SK-N-SH treated with all-trans-retinoic acid at 6 μM for 48 hours (cell line): Measurements from ENCODE around the gene FBXO47.

Experiments
- BACH2 ChIP-seq: fragments of 250-450 bp; sonication (Bioruptor Pico); IDR thresholded peaks from 2 replicates; pipeline ENCODE4 v1.9.0; 2021; ENCODE audit warnings: mild to moderate bottlenecking, borderline replicate concordance
- PPARA ChIP-seq: fragments of 250-450 bp; sonication (Bioruptor Pico); IDR thresholded peaks from 2 replicates; pipeline ENCODE4 v1.5.0; 2020; ENCODE audit warnings: mild to moderate bottlenecking, borderline replicate concordance
- TCF4 ChIP-seq: fragments of 250-450 bp; sonication (Bioruptor Pico); IDR thresholded peaks from 2 replicates; pipeline ENCODE4 v1.8.0; 2021; ENCODE audit warnings: mild to moderate bottlenecking, moderate library complexity, borderline replicate concordance
- TOX ChIP-seq: fragments of 250-450 bp; sonication (Bioruptor Pico); IDR thresholded peaks from 2 replicates; pipeline ENCODE4 v1.8.0; 2021; ENCODE audit warnings: mild to moderate bottlenecking, moderate library complexity, borderline replicate concordance
- ZFP30 ChIP-seq: fragments of 450-650 bp; formaldehyde crosslinking; IDR thresholded peaks from 2 replicates; pipeline ENCODE4 v1.5.0; 2022; ENCODE audit warnings: mild to moderate bottlenecking, moderate library complexity
- TF ChIP-seq, protein P1 (sequence below): fragments of 250-450 bp; sonication (Bioruptor Pico); IDR thresholded peaks from 2 replicates; pipeline ENCODE4 v1.8.0; 2021; ENCODE audit warnings: low read depth, mild to moderate bottlenecking, moderate library complexity, borderline replicate concordance
- TF ChIP-seq, protein P2 (sequence below): fragments of 250-450 bp; sonication (Bioruptor Pico); IDR thresholded peaks from 2 replicates; pipeline ENCODE4 v1.5.1; 2021; ENCODE audit warnings: mild to moderate bottlenecking, moderate library complexity

- no peak for TF ChIP-seq BACH2 (CRISPR knock-in tag)
- TF ChIP-seq PPARA (CRISPR knock-in tag): no peak
- no peak for TF ChIP-seq TOX (CRISPR knock-in tag)
- TF ChIP-seq, protein P1, sequence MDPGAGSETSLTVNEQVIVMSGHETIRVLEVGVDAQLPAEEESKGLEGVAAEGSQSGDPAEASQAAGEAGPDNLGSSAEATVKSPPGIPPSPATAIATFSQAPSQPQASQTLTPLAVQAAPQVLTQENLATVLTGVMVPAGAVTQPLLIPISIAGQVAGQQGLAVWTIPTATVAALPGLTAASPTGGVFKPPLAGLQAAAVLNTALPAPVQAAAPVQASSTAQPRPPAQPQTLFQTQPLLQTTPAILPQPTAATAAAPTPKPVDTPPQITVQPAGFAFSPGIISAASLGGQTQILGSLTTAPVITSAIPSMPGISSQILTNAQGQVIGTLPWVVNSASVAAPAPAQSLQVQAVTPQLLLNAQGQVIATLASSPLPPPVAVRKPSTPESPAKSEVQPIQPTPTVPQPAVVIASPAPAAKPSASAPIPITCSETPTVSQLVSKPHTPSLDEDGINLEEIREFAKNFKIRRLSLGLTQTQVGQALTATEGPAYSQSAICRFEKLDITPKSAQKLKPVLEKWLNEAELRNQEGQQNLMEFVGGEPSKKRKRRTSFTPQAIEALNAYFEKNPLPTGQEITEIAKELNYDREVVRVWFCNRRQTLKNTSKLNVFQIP (CRISPR knock-in tag): no peak
- no peak for TF ChIP-seq TCF4 (CRISPR knock-in tag)
- TF ChIP-seq ZFP30 (CRISPR knock-in tag): no peak
- TF ChIP-seq, protein P2, sequence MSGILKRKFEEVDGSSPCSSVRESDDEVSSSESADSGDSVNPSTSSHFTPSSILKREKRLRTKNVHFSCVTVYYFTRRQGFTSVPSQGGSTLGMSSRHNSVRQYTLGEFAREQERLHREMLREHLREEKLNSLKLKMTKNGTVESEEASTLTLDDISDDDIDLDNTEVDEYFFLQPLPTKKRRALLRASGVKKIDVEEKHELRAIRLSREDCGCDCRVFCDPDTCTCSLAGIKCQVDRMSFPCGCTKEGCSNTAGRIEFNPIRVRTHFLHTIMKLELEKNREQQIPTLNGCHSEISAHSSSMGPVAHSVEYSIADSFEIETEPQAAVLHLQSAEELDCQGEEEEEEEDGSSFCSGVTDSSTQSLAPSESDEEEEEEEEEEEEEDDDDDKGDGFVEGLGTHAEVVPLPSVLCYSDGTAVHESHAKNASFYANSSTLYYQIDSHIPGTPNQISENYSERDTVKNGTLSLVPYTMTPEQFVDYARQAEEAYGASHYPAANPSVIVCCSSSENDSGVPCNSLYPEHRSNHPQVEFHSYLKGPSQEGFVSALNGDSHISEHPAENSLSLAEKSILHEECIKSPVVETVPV: no peak
These were observed 48.3 kb upstream of the FBXO47 start for GRCh38 chr17:39015546-39015935.
